A549 treated with Mapracorat at 1 μM for 4 hours (cell line): ENCODE data around the gene TMOD1. TPM values are rescaled to one million over a fixed set of nuclear protein-coding genes. Genes with fewer than 3 reads are reported as not detected.

Experiments
- total RNA-seq: library from RNA; stranded (reverse); fragments of 200-300 nt; extraction: Qiagen RNA extraction; gene quantifications from 5 replicates; pipeline ENCODE4 v1.2.3, GENCODE V29; 2022

The TMOD1 gene
- total RNA-seq = 1.7 to 2.1 TPM (median 2.0 TPM) in 5 replicates

GRCh38 chr9:97501177-97501971, at the start of gene TMOD1:
TSS of gene TMOD1 (plus strand) at chr9:97501666. CDS start at chr9:97524189, 22,523 bp downstream.

GRCh38 chr9:97632985-97633858, 131.8 kb downstream of the TMOD1 start, which contains the start of the genes NCBP1 and TSTD2:
TSS of gene NCBP1 (plus strand) at chr9:97633821. CDS start at chr9:97633882, 61 bp downstream.
TSS of gene TSTD2 (minus strand) at chr9:97633368. CDS start at chr9:97627562, 5,806 bp downstream.

Other genes with a start within 250 kb of the TMOD1 start
- gene CCDC180, start 194.0 kb upstream of the TMOD1 start, total RNA-seq = 0.36 to 1.6 TPM (median 0.70 TPM) in 5 replicates
- gene TDRD7, start 89.6 kb upstream of the TMOD1 start, total RNA-seq = 10.8 to 13.7 TPM (median 12.2 TPM) in 5 replicates
- gene TSTD2, start 131.7 kb downstream of the TMOD1 start, total RNA-seq = 8.1 to 10.8 TPM (median 10.1 TPM) in 5 replicates
- 24.4 to 26.7 TPM (median 25.0 TPM) in 5 replicates for gene NCBP1, start 132.2 kb downstream of the TMOD1 start, total RNA-seq
- 12.2 to 15.8 TPM (median 13.3 TPM) in 5 replicates for gene XPA, start 195.7 kb downstream of the TMOD1 start, total RNA-seq